Thymus (tissue), 11 donors: Measurements from ENCODE around the gene SLC15A3. TPM values are rescaled to one million over a fixed set of nuclear protein-coding genes. Genes with fewer than 3 reads are reported as not detected.

Experiments used
- DNase-seq, 9 donors: peaks; one replicate each; pipeline ENCODE4 v3.0.0-alpha.2; 2013; ENCODE audit warnings: low spot score in 9 of 9, low read depth in 6 of 9, missing footprints in 1 of 9
- H3K27ac ChIP-seq, 2 donors: one replicate each; pipeline ENCODE4 v1.5.1; 2013; ENCODE audit warnings: control low read depth in 1 of 2, low read depth in 1 of 2, low read length in 1 of 2, mild to moderate bottlenecking in 1 of 2, moderate library complexity in 1 of 2
- H3K27me3 ChIP-seq, 2 donors: one replicate each; pipeline ENCODE4 v1.5.1; 2013; ENCODE audit warnings: low read length in 1 of 2; ENCODE audit not compliant: control insufficient read depth in 2 of 2, insufficient read depth in 1 of 2
- H3K36me3 ChIP-seq, 2 donors: one replicate each; pipeline ENCODE4 v1.5.1; 2013; ENCODE audit warnings: low read length in 1 of 2, mild to moderate bottlenecking in 1 of 2, moderate library complexity in 1 of 2; ENCODE audit not compliant: control insufficient read depth in 2 of 2, insufficient read depth in 2 of 2
- H3K4me1 ChIP-seq, 2 donors: one replicate each; pipeline ENCODE4 v1.5.1; 2013; ENCODE audit warnings: low read length in 2 of 2; ENCODE audit not compliant: control insufficient read depth in 2 of 2, insufficient read depth in 2 of 2
- H3K4me3 ChIP-seq, 2 donors: one replicate each; pipeline ENCODE4 v1.5.1; 2013; ENCODE audit warnings: low read length in 2 of 2, control low read depth in 1 of 2, mild to moderate bottlenecking in 1 of 2
- H3K9me3 ChIP-seq, 2 donors: one replicate each; pipeline ENCODE4 v1.5.1; 2013; ENCODE audit warnings: low read length in 1 of 2, mild to moderate bottlenecking in 1 of 2; ENCODE audit not compliant: control insufficient read depth in 2 of 2, insufficient read depth in 1 of 2
- WGBS: extraction: QIAGEN DNeasy Blood & Tissue Kit; methylation state at CpG from one replicate; pipeline ENCODE4 v1.1.7; 2013; 5-methylcytosine and 5-hydroxymethylcytosine counted together
- polyA plus RNA-seq: library from polyadenylated mRNA; stranded (reverse); fragments of 200-250 nt; gene quantifications from one replicate; pipeline ENCODE4 v1.2.3, GENCODE V29; 2013
- total RNA-seq: library from RNA; stranded (reverse); fragments of 120-200 nt; gene quantifications from one replicate; pipeline ENCODE4 v1.2.4, GENCODE V29; 2013
- donor health status: healthy.

SLC15A3 gene
- total and polyA plus RNA-seq, 2 donors = 17.5 to 37.5 TPM

DNA sequence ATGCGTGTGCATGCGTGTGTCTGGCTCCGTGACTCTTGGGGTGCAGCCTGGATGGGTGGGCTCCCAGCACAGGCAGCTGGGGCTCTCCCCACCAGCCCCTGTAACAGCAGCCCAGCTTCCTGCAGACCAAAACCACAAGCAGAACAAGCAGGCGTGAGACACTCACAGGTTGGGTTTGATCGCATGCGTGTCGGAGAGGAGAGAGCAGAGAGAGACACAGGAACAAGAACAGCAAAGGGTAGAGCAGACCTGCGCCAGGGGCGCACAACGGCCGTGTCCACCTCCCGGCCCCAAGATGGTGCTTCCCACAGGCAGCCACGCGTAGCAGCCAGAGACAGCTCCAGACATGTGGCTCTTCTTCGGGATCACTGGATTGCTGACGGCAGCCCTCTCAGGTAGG lies 19.5 kb upstream of the SLC15A3 start, which contains the start of gene CD6:
TSS of gene CD6 (plus strand) at position 161 of the 400 bp plus-strand sequence. CDS start at position 347, 186 bp downstream.
- Histone ChIP-seq H3K27ac (peak within 1 kb of the TSS; percentile 74 to 85), H3K4me3 (peak within 1 kb of the TSS; percentile 53 to 74)

DNA sequence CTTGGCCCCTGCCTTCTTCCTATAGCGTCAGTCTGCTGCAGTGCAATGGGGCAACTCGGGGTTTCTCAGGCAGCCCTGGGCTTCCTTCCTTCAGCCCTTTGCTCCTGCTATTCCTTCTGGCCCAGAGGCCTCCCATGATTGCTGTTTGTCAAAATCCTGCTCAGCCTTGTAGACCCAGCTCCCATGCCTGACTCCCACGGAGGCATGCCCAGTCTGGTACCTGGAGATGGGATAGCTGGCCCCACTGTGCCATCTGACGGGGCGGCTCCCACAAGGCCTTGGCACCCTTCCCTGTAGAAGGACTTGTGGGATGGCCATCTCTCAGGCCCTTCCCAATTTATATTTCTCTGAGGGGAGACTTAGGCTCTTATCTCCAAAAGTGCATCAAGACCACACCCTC lies 18.9 kb upstream of the SLC15A3 start:
- Histone ChIP-seq H3K27ac (peak overlapping the region in 1 of 2 donors; percentile 74), H3K9me3 (peaks cover 0 to 3% of the 10 kb centered on the region in 2 donors), H3K36me3 (no peaks in the 10 kb centered on the region), H3K4me1 (peaks cover 30 to 49% of the 10 kb centered on the region in 2 donors), H3K27me3 (no peaks in the 10 kb centered on the region), H3K4me3 (peak overlapping the region in 1 of 2 donors; percentile 53)
- peak in 1 of 9 donors; percentile 35 for DNase-seq
- 93% methylated on average over 5 of the region's 5 CpGs for WGBS

More for the DNA sequence above, 19.5 kb upstream of the SLC15A3 start, which contains the start of gene CD6:
- peak in 6 of 9 donors; percentile 63 to 90 (median 70) for DNase-seq
- peaks cover 0 to 3% of the 10 kb centered on the region in 2 donors for H3K9me3 ChIP-seq
- peaks cover 33 to 50% of the 10 kb centered on the region in 2 donors for H3K4me1 ChIP-seq
- H3K36me3 ChIP-seq = peaks cover 0 to 3% of the 10 kb centered on the region in 2 donors
- 9% methylated on average over 16 of the region's 16 CpGs for WGBS
- H3K27me3 ChIP-seq = no peaks in the 10 kb centered on the region

DNA sequence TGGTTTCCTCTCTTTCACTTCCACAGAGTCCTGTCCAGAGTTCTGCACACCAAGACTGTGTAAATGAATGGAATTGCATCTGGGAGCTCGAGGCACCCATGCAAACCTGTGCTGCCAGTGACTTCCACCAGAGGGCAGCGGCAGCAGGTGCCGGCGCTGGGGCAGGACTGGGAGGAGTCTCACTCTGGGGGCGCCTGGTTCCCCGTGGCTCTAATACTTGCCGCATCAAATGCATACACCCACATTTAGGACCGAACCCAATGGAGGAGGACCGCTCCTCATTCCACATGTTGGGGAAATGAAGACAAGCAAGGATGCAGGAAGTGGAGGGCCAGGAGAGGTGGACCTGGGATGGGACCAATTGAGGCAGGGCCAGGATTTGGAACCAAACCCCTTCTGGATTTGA lies 18.4 kb upstream of the SLC15A3 start:
- peak in 6 of 9 donors; percentile 62 to 83 (median 71) for DNase-seq
- H3K9me3 ChIP-seq = peaks cover 0 to 3% of the 10 kb centered on the region in 2 donors
- H3K36me3 ChIP-seq = no peaks in the 10 kb centered on the region
- no peak overlapping the region for H3K27ac ChIP-seq
- peaks cover 30 to 49% of the 10 kb centered on the region in 2 donors for H3K4me1 ChIP-seq
- peak overlapping the region in 1 of 2 donors; percentile 7 for H3K4me3 ChIP-seq
- WGBS = 15% methylated on average over 9 of the region's 9 CpGs
- no peaks in the 10 kb centered on the region for H3K27me3 ChIP-seq

DNA sequence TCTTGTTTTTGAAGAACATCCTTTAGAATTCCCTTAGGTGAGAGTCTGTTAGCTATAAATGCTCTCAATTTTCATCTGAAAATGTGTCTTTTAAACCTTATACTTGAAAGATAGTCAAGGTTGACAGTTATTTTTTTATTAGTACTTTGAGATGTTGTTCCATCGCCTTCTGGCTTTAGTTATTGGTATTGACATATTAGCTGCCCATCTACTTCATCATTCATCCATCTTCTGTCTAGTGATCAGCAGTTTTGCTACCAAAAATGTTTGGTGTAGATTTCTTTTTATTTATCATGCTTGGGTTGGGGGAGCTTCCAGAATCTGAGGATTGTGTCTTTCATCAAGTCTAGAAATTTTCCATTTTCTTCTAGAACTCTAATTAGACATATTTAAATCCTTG lies 16.2 kb upstream of the SLC15A3 start:
- WGBS = 100% methylated on average over 1 of the region's 1 CpG
- no peak overlapping the region for H3K4me3 ChIP-seq
- no peaks in the 10 kb centered on the region for H3K36me3 ChIP-seq
- H3K4me1 ChIP-seq = peaks cover 16 to 33% of the 10 kb centered on the region in 2 donors
- no peak for DNase-seq
- H3K27me3 ChIP-seq = peaks cover 0 to 1% of the 10 kb centered on the region in 2 donors
- peaks cover 0 to 3% of the 10 kb centered on the region in 2 donors for H3K9me3 ChIP-seq
- no peak overlapping the region for H3K27ac ChIP-seq

DNA sequence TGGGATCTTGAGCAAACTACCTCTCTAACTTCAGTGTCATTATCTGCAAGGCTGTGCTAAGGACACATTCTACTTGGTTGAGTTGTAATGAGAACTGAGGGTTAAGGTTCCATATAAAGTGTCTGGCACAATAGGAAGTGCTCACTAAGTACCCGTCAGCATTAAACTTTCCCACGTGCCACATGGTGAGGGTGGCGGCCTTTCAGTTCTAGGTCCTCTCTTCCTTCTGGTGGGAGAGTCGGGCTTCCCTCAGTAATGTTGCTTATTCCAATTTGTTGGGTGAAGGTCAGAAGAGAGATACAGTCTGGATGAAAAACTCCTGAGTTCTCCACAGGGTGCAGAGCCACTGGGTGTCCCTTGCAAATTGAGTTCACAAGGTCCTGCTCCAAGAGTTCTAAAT lies 14.9 kb upstream of the SLC15A3 start:
- DNase-seq = no peak
- no peaks in the 10 kb centered on the region for H3K36me3 ChIP-seq
- peaks cover 0 to 2% of the 10 kb centered on the region in 2 donors for H3K27me3 ChIP-seq
- peaks cover 10 to 19% of the 10 kb centered on the region in 2 donors for H3K4me1 ChIP-seq
- H3K4me3 ChIP-seq = no peak overlapping the region
- H3K27ac ChIP-seq = no peak overlapping the region
- WGBS = 93% methylated on average over 4 of the region's 4 CpGs
- no peaks in the 10 kb centered on the region for H3K9me3 ChIP-seq

DNA sequence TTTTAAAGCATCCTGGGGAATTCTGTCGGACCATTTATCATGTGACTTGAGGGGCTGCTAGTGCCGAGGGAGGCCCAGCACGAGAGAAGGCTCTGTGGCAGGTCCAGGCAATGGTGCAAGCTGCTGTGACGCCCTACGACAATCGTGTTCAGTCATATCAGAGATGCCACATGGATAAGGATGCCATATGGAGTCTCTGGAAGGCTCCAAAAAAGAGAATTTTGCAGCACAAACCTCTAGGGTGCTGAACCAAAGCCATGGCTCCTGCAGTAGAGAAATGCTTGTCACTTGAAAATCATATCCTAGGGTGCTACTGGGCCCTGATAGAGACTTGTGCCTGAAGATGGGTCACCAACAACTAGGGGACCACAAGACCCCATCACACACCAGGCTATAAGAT lies 12.8 kb upstream of the SLC15A3 start:
- DNase-seq = no peak
- Histone ChIP-seq H3K9me3 (no peaks in the 10 kb centered on the region), H3K36me3 (no peaks in the 10 kb centered on the region), H3K27me3 (peaks cover 2 to 19% of the 10 kb centered on the region in 2 donors), H3K27ac (no peak overlapping the region), H3K4me3 (no peak overlapping the region), H3K4me1 (no peaks in the 10 kb centered on the region)
- WGBS = 96% methylated on average over 6 of the region's 6 CpGs

DNA sequence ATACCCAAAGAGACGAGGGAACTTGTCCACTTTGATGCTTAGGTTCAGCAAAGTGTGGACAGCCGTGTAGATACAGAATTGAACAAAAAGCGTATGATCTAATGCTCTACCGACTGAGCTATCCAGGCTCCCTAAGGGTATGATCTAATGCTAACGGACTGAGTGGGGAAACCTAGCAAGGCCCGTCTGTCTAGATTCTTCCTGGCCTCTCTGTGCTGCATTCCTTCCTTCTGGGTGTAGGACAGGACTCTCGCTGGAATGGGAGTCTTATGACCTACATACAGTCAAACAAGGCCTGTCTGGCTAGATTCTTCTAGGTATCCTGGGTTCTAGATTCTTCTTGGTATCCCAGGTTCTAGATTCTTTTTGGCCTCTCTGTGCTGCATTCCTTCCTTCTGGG lies 8.4 kb upstream of the SLC15A3 start:
- H3K27me3 ChIP-seq = peaks cover 2 to 38% of the 10 kb centered on the region in 2 donors
- H3K27ac ChIP-seq = no peak overlapping the region
- no peak for DNase-seq
- H3K4me1 ChIP-seq = no peaks in the 10 kb centered on the region
- no peaks in the 10 kb centered on the region for H3K36me3 ChIP-seq
- H3K4me3 ChIP-seq = no peak overlapping the region
- H3K9me3 ChIP-seq = no peaks in the 10 kb centered on the region
- 98% methylated on average over 7 of the region's 7 CpGs for WGBS

DNA sequence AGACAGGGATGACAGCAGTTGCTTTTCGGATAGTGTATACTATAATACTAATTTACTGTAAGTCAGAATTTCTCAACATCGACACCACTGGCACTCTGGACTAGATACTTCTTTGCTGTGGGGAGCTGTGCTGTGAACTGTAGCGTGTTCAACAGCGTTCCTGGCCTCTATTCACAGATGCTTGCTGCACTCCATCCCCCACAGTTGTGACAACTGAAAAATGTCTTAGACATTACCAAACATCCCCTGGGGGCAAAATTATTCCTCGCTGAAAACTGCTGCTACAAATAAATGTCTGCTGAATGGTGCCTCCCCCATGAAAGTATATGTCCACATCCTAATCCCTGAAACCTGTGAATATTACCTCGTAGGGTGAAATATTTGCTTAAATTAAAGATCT lies 7.5 kb upstream of the SLC15A3 start:
- H3K27me3 ChIP-seq = peaks cover 2 to 42% of the 10 kb centered on the region in 2 donors
- no peaks in the 10 kb centered on the region for H3K4me1 ChIP-seq
- no peaks in the 10 kb centered on the region for H3K9me3 ChIP-seq
- no peak for DNase-seq
- no peak overlapping the region for H3K4me3 ChIP-seq
- no peaks in the 10 kb centered on the region for H3K36me3 ChIP-seq
- WGBS = 94% methylated on average over 6 of the region's 6 CpGs
- H3K27ac ChIP-seq = no peak overlapping the region

DNA sequence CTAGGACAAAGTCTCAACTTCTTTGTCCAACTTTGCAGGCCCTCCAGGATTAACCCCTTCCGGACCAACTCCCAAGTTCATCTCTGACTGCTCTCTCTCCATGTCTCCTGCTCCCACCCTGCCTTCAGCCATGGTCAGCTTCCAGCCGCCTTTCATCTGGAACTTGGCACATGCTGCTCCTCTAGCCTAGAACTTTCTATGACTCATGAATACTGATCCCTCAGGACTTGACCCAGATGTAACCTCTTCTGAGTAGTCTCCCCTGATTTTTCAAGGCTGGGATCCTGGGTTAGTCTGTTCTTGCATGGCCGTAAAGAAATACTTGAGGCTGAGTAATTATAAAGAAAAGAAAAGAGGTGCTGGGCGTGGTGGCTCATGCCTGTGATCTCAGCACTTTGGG lies 5.2 kb upstream of the SLC15A3 start:
- no peaks in the 10 kb centered on the region for H3K36me3 ChIP-seq
- no peak overlapping the region for H3K27ac ChIP-seq
- no peak overlapping the region for H3K4me3 ChIP-seq
- no peaks in the 10 kb centered on the region for H3K9me3 ChIP-seq
- WGBS = 95% methylated on average over 4 of the region's 4 CpGs
- H3K4me1 ChIP-seq = peaks cover 0 to 7% of the 10 kb centered on the region in 2 donors
- no peak for DNase-seq
- H3K27me3 ChIP-seq = peaks cover 2 to 60% of the 10 kb centered on the region in 2 donors
